AG04450 (cell line): ENCODE measurements around the gene TNIP2. TPM values are rescaled to one million over a fixed set of nuclear protein-coding genes. Genes with fewer than 3 reads are reported as not detected.

ENCODE experiments used
- CTCF ChIA-PET: fragments of 300-600, 350-600 bp; formaldehyde crosslinking; extraction: SDS; loops from one replicate; lab custom pipeline; 2022; ENCODE audit warnings: antibody characterized with exemption, inconsistent platforms; lab: Charles Lee
- POLR2A ChIA-PET: fragments of 350-600 bp; formaldehyde crosslinking; extraction: SDS; loops from one replicate; lab custom pipeline; 2021; ENCODE audit warnings: antibody characterized with exemption, inconsistent platforms; lab: Yijun Ruan, JAX
- DNase-seq: peaks from one replicate; pipeline ENCODE4 v3.0.0-alpha.2; 2011; ENCODE audit warnings: low read depth, low spot score
- H3K27ac ChIP-seq: one replicate; pipeline ENCODE4 v1.5.1; 2012; ENCODE audit warnings: low read depth, low read length, control low read depth
- H3K27me3 ChIP-seq: one replicate; pipeline ENCODE4 v1.6.0; 2012; ENCODE audit warnings: low read length; ENCODE audit not compliant: control insufficient read depth, insufficient read depth
- H3K4me3 ChIP-seq: 2 replicates; pipeline ENCODE4 v1.5.1; 2011; ENCODE audit warnings: mild to moderate bottlenecking, low read depth, low read length, control low read depth
- H3K9me3 ChIP-seq: 2 replicates; pipeline ENCODE4 v1.5.1; 2012; ENCODE audit warnings: low read length; ENCODE audit not compliant: control insufficient read depth, insufficient read depth
- polyA plus RNA-seq: library from polyadenylated mRNA; depleted of rRNA; stranded (reverse); fragments of >200 nt; gene quantifications from 2 replicates; pipeline ENCODE4 v1.2.3, GENCODE V29; 2011
- TF ChIP-seq, protein P1 (sequence below): IDR thresholded peaks from 2 replicates; pipeline ENCODE4 v1.5.1; 2011; ENCODE audit warnings: low read depth, low read length, control low read depth, inconsistent platforms

The TNIP2 gene
- polyA plus RNA-seq, 1 experiment, result 28.8 TPM

DNA sequence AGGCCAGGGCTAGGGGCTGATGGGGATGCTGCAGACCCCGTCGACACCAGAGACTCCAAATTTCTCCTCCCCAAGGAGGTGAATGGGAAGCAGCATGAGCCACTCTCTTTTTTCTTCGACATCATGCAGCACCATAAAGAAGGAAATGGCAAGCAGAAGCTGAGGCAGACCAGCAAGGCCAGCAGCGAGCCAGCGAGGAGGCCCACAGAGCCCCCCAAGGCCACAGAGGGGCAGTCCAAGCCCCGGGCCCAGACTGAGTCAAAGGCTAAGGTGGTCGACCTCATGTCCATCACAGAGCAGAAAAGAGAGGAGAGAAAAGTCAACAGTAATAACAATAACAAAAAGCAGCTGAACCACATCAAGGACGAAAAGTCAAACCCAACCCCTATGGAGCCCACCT lies 56.1 kb downstream of the TNIP2 start:
- ChIA-PET POLR2A (no interaction called here), CTCF (no interaction called here)
- DNase-seq, result no peak

DNA sequence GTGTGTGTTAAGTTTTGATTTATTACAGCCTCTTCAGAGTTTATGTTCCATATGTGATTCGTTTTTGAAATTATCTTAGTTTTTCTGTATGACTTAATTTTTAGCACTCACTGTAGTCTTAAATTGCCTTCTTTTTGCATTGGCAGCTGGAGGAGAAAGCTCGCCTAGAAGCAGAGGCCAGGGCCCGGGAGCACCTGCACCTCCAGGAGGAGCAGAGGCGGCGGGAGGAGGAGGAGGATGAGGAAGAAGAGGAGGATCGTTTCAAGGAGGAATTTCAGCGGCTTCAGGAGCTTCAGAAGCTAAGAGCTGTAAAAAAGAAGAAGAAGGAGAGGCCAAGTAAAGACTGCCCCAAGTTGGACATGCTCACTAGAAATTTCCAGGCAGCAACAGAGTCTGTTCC lies 56.6 kb downstream of the TNIP2 start:
- DNase-seq, result no peak
- TF ChIP-seq, protein P1, sequence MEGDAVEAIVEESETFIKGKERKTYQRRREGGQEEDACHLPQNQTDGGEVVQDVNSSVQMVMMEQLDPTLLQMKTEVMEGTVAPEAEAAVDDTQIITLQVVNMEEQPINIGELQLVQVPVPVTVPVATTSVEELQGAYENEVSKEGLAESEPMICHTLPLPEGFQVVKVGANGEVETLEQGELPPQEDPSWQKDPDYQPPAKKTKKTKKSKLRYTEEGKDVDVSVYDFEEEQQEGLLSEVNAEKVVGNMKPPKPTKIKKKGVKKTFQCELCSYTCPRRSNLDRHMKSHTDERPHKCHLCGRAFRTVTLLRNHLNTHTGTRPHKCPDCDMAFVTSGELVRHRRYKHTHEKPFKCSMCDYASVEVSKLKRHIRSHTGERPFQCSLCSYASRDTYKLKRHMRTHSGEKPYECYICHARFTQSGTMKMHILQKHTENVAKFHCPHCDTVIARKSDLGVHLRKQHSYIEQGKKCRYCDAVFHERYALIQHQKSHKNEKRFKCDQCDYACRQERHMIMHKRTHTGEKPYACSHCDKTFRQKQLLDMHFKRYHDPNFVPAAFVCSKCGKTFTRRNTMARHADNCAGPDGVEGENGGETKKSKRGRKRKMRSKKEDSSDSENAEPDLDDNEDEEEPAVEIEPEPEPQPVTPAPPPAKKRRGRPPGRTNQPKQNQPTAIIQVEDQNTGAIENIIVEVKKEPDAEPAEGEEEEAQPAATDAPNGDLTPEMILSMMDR, result no peak
- no peaks in the 10 kb centered on the region for H3K9me3 ChIP-seq
- no peak overlapping the region for H3K4me3 ChIP-seq
- no peaks in the 10 kb centered on the region for H3K27me3 ChIP-seq
- no peak overlapping the region for H3K27ac ChIP-seq
- CTCF ChIA-PET, result no interaction called here
- POLR2A ChIA-PET, result no interaction called here

More for the DNA sequence above, 56.1 kb downstream of the TNIP2 start:
- Histone ChIP-seq H3K4me3 (no peak overlapping the region), H3K9me3 (no peaks in the 10 kb centered on the region), H3K27me3 (no peaks in the 10 kb centered on the region), H3K27ac (no peak overlapping the region)
- TF ChIP-seq, protein P1, result no peak

DNA sequence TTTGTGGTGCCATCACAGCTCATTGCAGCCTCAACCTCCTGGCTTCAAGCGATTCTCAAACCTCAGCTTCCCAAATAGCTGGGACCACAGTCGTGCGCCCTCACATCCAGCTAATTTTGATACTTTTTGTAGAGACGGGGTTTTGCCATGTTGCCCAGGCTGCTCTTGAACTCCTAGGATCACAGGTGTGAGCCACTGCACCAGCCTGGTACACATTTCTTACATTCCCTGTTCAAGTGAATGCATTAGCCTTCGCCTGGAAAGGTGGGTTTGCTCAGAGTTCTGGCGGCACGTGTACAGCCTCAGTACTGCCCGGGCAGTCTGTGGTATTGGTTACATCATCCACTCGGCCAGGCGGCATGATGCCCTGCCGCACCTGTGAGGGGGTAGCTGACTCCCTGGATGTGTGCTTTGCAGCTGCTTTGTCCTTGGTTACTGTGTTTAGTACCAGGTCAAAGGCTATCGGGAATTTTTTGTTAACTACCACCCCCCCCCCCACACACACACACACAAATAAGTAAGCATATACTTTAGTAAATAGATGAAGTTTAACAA lies 57.1 kb downstream of the TNIP2 start:
- no peak overlapping the region for H3K4me3 ChIP-seq
- TF ChIP-seq, protein P1, result no peak
- no peaks in the 10 kb centered on the region for H3K27me3 ChIP-seq
- no peak overlapping the region for H3K27ac ChIP-seq
- no peaks in the 10 kb centered on the region for H3K9me3 ChIP-seq
- POLR2A ChIA-PET, result interaction anchor here (0.7 kb wide), 1 partner anchor 13 kb away, joined by 4 read pairs; no protein-coding TSS in a partner anchor
- no peak for DNase-seq
- CTCF ChIA-PET, result no interaction called here

DNA sequence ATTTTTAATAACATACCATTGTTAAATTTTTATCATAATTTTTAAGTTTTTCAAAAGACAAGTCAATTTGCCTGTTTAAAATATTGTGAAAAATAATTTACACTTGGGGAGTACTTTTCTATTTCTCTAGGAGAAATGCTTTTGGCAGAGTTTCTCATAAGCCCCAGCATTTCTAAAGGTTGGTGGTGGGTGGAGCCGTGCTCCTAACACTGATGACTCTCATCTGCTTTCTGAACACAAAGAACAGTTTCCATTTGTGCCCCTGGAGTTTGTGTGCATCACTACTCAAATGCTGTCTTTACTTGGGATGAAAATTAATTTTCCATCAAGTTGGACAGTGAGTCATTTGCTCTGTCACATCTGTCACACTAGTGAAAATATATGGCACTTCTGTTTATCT lies 57.6 kb downstream of the TNIP2 start:
- ChIA-PET CTCF (no interaction called here), POLR2A (interaction anchor here (0.7 kb wide), 1 partner anchor 12 kb away, joined by 4 read pairs; no protein-coding TSS in a partner anchor)
- H3K4me3 ChIP-seq, result no peak overlapping the region
- H3K27ac ChIP-seq, result no peak overlapping the region
- no peak for DNase-seq
- H3K9me3 ChIP-seq, result no peaks in the 10 kb centered on the region
- no peaks in the 10 kb centered on the region for H3K27me3 ChIP-seq
- TF ChIP-seq, protein P1, result no peak

DNA sequence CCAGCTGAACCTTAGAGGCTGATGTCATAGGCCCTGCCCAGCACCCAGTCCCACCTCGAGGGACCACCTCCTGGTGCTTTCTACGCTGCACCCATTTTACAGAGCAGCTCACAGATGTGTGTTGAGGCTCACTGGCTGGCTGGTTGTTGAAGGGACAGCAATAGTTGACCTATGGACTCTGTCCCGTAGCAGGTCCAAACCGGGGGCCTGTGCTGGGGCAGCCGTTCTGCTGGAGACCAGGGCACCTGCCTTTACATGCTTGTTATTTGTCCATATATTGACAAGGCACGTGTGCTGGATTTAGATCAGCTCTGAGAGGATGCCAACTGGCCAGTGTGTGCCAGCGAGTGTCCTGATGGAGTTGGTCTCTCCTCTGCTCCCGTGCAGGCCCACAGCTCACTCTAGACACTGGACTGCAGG lies 58.1 kb downstream of the TNIP2 start:
- CTCF ChIA-PET, result no interaction called here
- TF ChIP-seq, protein P1, result no peak
- Histone ChIP-seq H3K4me3 (no peak overlapping the region), H3K27me3 (no peaks in the 10 kb centered on the region), H3K9me3 (no peaks in the 10 kb centered on the region), H3K27ac (no peak overlapping the region)
- DNase-seq, result no peak
- POLR2A ChIA-PET, result no interaction called here
